ENCODE data around the gene DEAF1. TPM values are rescaled to one million over a fixed set of nuclear protein-coding genes. Genes with fewer than 3 reads are reported as not detected.

DEAF1 gene
- total and polyA plus RNA-seq, 9 of the 15 experiments (the other 6 are each of a cell fraction or from before 2014, with no cell fraction given), result 2.0 to 69.1 (median 26.8) TPM

GRCh38 chr11:695288-695537 lies 191 bp upstream of the DEAF1 start (continued):
- no peak for TF ChIP-seq KDM2B (CRISPR knock-in tag; IDR thresholded peaks at IDR 0.05)
- TF ChIP-seq ZMIZ1 (IDR thresholded peaks at IDR 0.05; ENCODE audit: low read depth in 2 of 2, low read length in 2 of 2), result no peak
- TF ChIP-seq ETV1 (tag; conservative IDR thresholded peaks at IDR 0.05; ENCODE audit: low read depth), result no peak
- no peak for TF ChIP-seq ZBTB40 (IDR thresholded peaks at IDR 0.05)
- TF ChIP-seq ZBTB40 (CRISPR knock-in tag; IDR thresholded peaks at IDR 0.05), result no peak
- no peak for TF ChIP-seq MYNN (IDR thresholded peaks at IDR 0.05)
- no peak for TF ChIP-seq MYNN (CRISPR knock-in tag; IDR thresholded peaks at IDR 0.05)
- no peak for TF ChIP-seq ZBED1 (IDR thresholded peaks at IDR 0.05)
- TF ChIP-seq TEAD2 (tag; IDR thresholded peaks at IDR 0.05), result no peak
- no peak for TF ChIP-seq RBFOX2 (IDR thresholded peaks at IDR 0.05; ENCODE audit: low read depth, low read length)
- no peak for TF ChIP-seq ELF1 (tag; IDR thresholded peaks at IDR 0.05)
- no peak for TF ChIP-seq MAX (CRISPR knock-in tag; IDR thresholded peaks at IDR 0.05)
- TF ChIP-seq KLF1 (tag; IDR thresholded peaks at IDR 0.05), result no peak
- no peak for TF ChIP-seq CAMTA2 (CRISPR knock-in tag; conservative IDR thresholded peaks at IDR 0.05)
- no peak for TF ChIP-seq CLOCK (CRISPR knock-in tag; IDR thresholded peaks at IDR 0.05; ENCODE audit: borderline replicate concordance)
